Measurements from ENCODE around the gene MACC1. TPM values are rescaled to one million over a fixed set of nuclear protein-coding genes. Genes with fewer than 3 reads are reported as not detected.
A peak's percentile ranks its signal among the peaks of the same experiment; 100 is the strongest.

MACC1 gene
- polyA plus RNA-seq, 1 donor (not counting 4 experiments of a cell fraction or from before 2014, with no cell fraction given) = 16.4 TPM

- Histone ChIP-seq H3K79me2 (ENCODE audit: control insufficient read depth, insufficient read depth, low read length) (no peaks in the 10 kb centered on the region), H3K36me3 (ENCODE audit: control insufficient read depth in 2 of 2, extremely low read depth in 1 of 2, insufficient read depth in 2 of 2, low read length in 2 of 2) (no peaks in the 10 kb centered on the region), H3K9ac (ENCODE audit: control insufficient read depth, extremely low read depth, insufficient read depth, low read length) (no peak overlapping the region), H3K9me1 (ENCODE audit: control insufficient read depth, extremely low read depth, insufficient read depth, low read length) (no peaks in the 10 kb centered on the region), H3K27me3 (ENCODE audit: control insufficient read depth, extremely low read depth, insufficient read depth, low read length) (no peaks in the 10 kb centered on the region), H3K9me3 (ENCODE audit: control insufficient read depth, low read depth, low read length) (no peaks in the 10 kb centered on the region), H3K4me3 (ENCODE audit: control insufficient read depth in 2 of 3, extremely low read depth in 1 of 3, insufficient read depth in 2 of 3, low read depth in 1 of 3, low read length in 3 of 3) (no peak overlapping the region), H3K27ac (ENCODE audit: control insufficient read depth, insufficient read depth, low read length) (no peak overlapping the region), H3K4me2 (ENCODE audit: control insufficient read depth, extremely low read depth, insufficient read depth, low read depth, low read length) (no peak overlapping the region), H3K4me1 (ENCODE audit: control insufficient read depth, extremely low read depth, insufficient read depth, low read length) (no peaks in the 10 kb centered on the region), H4K20me1 (ENCODE audit: control insufficient read depth, extremely low read depth, insufficient read depth, low read length) (no peaks in the 10 kb centered on the region), H2AFZ (ENCODE audit: control insufficient read depth, low read length) (peak overlapping the region; percentile 52)
- FAIRE-seq (no peak), DNase-seq (ENCODE audit: low read depth, low spot score) (no peak)
- TF ChIP-seq CTCF (optimal IDR thresholded peaks at IDR 0.05 in 1 of 3, IDR thresholded peaks at IDR 0.05 in 1 of 3, conservative IDR thresholded peaks at IDR 0.05 in 1 of 3; ENCODE audit: extremely low read depth in 1 of 3, insufficient read depth in 2 of 3, low read length in 3 of 3) (no peak), EZH2 (IDR thresholded peaks at IDR 0.05; ENCODE audit: low read length) (no peak)
- dilution Hi-C loops (cut with MboI; ENCODE audit: extremely low pct_ligation_motif_present, low sequenced_read_pairs) = no loop called here
Measured at GRCh38 chr7:20260223-20260622, 43.0 kb upstream of the MACC1 start.

GRCh38 chr7:20257212-20257611 is 40.0 kb upstream of the MACC1 start:
- DNase-seq (ENCODE audit: low read depth, low spot score) = no peak
- H4K20me1 ChIP-seq (ENCODE audit: control insufficient read depth, extremely low read depth, insufficient read depth, low read length) = no peaks in the 10 kb centered on the region
- no peak overlapping the region for H3K4me2 ChIP-seq (ENCODE audit: control insufficient read depth, extremely low read depth, insufficient read depth, low read depth, low read length)
- H3K27me3 ChIP-seq (ENCODE audit: control insufficient read depth, extremely low read depth, insufficient read depth, low read length) = no peaks in the 10 kb centered on the region
- H2AFZ ChIP-seq (ENCODE audit: control insufficient read depth, low read length) = no peak overlapping the region
- H3K79me2 ChIP-seq (ENCODE audit: control insufficient read depth, insufficient read depth, low read length) = no peaks in the 10 kb centered on the region
- no peaks in the 10 kb centered on the region for H3K4me1 ChIP-seq (ENCODE audit: control insufficient read depth, extremely low read depth, insufficient read depth, low read length)
- no peak for FAIRE-seq
- no peak overlapping the region for H3K4me3 ChIP-seq (ENCODE audit: control insufficient read depth in 2 of 3, extremely low read depth in 1 of 3, insufficient read depth in 2 of 3, low read depth in 1 of 3, low read length in 3 of 3)
- TF ChIP-seq EZH2 (IDR thresholded peaks at IDR 0.05; ENCODE audit: low read length) (no peak), CTCF (optimal IDR thresholded peaks at IDR 0.05 in 1 of 3, IDR thresholded peaks at IDR 0.05 in 1 of 3, conservative IDR thresholded peaks at IDR 0.05 in 1 of 3; ENCODE audit: extremely low read depth in 1 of 3, insufficient read depth in 2 of 3, low read length in 3 of 3) (no peak)
- no peaks in the 10 kb centered on the region for H3K9me1 ChIP-seq (ENCODE audit: control insufficient read depth, extremely low read depth, insufficient read depth, low read length)
- no peaks in the 10 kb centered on the region for H3K36me3 ChIP-seq (ENCODE audit: control insufficient read depth in 2 of 2, extremely low read depth in 1 of 2, insufficient read depth in 2 of 2, low read length in 2 of 2)
- dilution Hi-C loops (cut with MboI; ENCODE audit: extremely low pct_ligation_motif_present, low sequenced_read_pairs) = no loop called here
- H3K9ac ChIP-seq (ENCODE audit: control insufficient read depth, extremely low read depth, insufficient read depth, low read length) = no peak overlapping the region
- H3K27ac ChIP-seq (ENCODE audit: control insufficient read depth, insufficient read depth, low read length) = no peak overlapping the region
- no peaks in the 10 kb centered on the region for H3K9me3 ChIP-seq (ENCODE audit: control insufficient read depth, low read depth, low read length)

All from keratinocyte (primary cell).